Left lung (tissue), 10 donors: ENCODE data around the gene ZBTB22. TPM values are rescaled to one million over a fixed set of nuclear protein-coding genes. Genes with fewer than 3 reads are reported as not detected.
"Not testable (repeated sequence)": the region's sequence is repeated elsewhere in the genome, so short reads cannot be mapped to it uniquely, and the experiment has no call there.

Experiments
- ATAC-seq: fragments of 200-7000 bp; cut with Tn5 transposase; one replicate; pipeline ENCODE4 v1.9.1; 2020; ENCODE audit warnings: moderate library complexity
- DNase-seq, 4 donors: peaks; one replicate each; pipeline ENCODE4 v3.0.0-alpha.2; 2013 to 2020
- H3K27ac ChIP-seq, 2 donors: fragments of 200-600 bp; sonication (generic) in 1 of 2; one replicate each; pipeline versions ENCODE4 v1.5.0 to v1.8.0; 2020 to 2021
- H3K27me3 ChIP-seq, 2 donors: fragments of 200-600 bp; sonication (generic) in 1 of 2; one replicate each; pipeline versions ENCODE4 v1.5.0 to v1.8.0; 2020 to 2021
- H3K36me3 ChIP-seq, 2 donors: fragments of 200-600 bp; sonication (generic) in 1 of 2; one replicate each; pipeline versions ENCODE4 v1.5.0 to v1.8.0; 2020 to 2021
- H3K4me1 ChIP-seq, 2 donors: fragments of 200-600 bp; one replicate each; pipeline ENCODE4 v1.8.0; 2021
- H3K4me3 ChIP-seq, 2 donors: fragments of 200-600 bp; sonication (generic) in 1 of 2; one replicate each; pipeline versions ENCODE4 v1.5.0 to v1.8.0; 2020 to 2021; ENCODE audit warnings: mild to moderate bottlenecking in 1 of 2
- H3K9me3 ChIP-seq, 2 donors: fragments of 200-600 bp; sonication (generic) in 1 of 2; one replicate each; pipeline versions ENCODE4 v1.5.0 to v1.8.0; 2020 to 2021
- CTCF ChIP-seq, 2 donors: fragments of 200-600 bp; sonication (generic) in 1 of 2; IDR thresholded peaks; one replicate each; pipeline versions ENCODE4 v1.5.0 to v1.8.0; 2021; ENCODE audit warnings: antibody characterized with exemption in 2 of 2
- intact Hi-C, 2 donors: fragments of 100-400 bp; cut with DNase I; formaldehyde crosslinking; loops; one replicate each; pipeline versions ENCODE4 v1.11.2 to v1.14.2; 2022
- polyA plus RNA-seq, 6 donors: library from polyadenylated mRNA; unstranded; fragments of 120-200 nt; gene quantifications; one replicate each; pipeline ENCODE4 v1.2.1, GENCODE V29; 2013; ENCODE audit not compliant: insufficient read length in 6 of 6
- total RNA-seq, 2 donors: library from RNA; stranded (reverse); fragmentation: NEBNext Ultra II Directional; extraction: Animal tissue kit (Norgen Biotek cat#: 25700); gene quantifications; one replicate each; pipeline ENCODE4 v1.2.1, GENCODE V29; 2021
- donor health status: DM: no; HTN: yes; CAD: no.
- donor health status: DM: no; HTN: no; CAD: no.

ZBTB22 gene
- total and polyA plus RNA-seq, 8 donors = 17.3 to 29.3 (median 25.3) TPM

DNA sequence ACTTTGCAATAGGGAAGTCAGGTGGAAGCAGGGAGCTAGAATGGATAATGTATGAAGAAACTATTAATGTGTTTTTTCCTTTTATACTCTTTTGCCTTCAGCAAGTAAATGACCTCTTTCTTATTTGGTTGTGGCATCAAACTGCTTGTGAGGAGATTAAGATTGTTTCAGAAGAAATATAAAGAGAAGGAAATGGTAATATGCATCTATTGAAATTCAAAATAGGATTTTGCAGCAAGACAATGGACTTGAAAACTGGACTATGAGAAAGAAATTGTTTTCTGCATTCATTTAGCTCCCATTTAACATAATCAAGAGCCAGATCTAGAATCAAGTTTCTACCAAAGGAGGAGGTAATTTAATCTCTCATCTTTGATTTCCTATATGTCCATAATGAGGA is 41.8 kb upstream of the ZBTB22 start:
- no peak for TF ChIP-seq CTCF (IDR thresholded peaks at IDR 0.05)
- intact Hi-C loops = no loop called here
- no peak for ATAC-seq
- Histone ChIP-seq H3K4me1 (peaks cover 0 to 5% of the 10 kb centered on the region in 2 donors), H3K27ac (no peak overlapping the region), H3K36me3 (no peaks in the 10 kb centered on the region), H3K4me3 (no peak overlapping the region), H3K9me3 (no peaks in the 10 kb centered on the region), H3K27me3 (peaks cover 0 to 4% of the 10 kb centered on the region in 2 donors)
- no peak for DNase-seq

GRCh38 chr6:33357160-33357871 is 39.8 kb upstream of the ZBTB22 start:
- H3K9me3 ChIP-seq, intact Hi-C loops, DNase-seq, H3K4me3 ChIP-seq, H3K27ac ChIP-seq, H3K4me1 ChIP-seq, H3K27me3 ChIP-seq, H3K36me3 ChIP-seq: not testable (repeated sequence)
- peak; percentile 34 for ATAC-seq

- H3K36me3 ChIP-seq = no peaks in the 10 kb centered on the region
- peaks cover 0 to 4% of the 10 kb centered on the region in 2 donors for H3K27me3 ChIP-seq
- TF ChIP-seq CTCF (IDR thresholded peaks at IDR 0.05) = no peak
- H3K9me3 ChIP-seq = no peaks in the 10 kb centered on the region
- no peaks in the 10 kb centered on the region for H3K4me1 ChIP-seq
- H3K27ac ChIP-seq = peak overlapping the region in 1 of 2 donors; percentile 5
- no peak overlapping the region for H3K4me3 ChIP-seq
- ATAC-seq (no peak), DNase-seq (no peak)
- intact Hi-C loops = no loop called here
These were observed 38.8 kb upstream of the ZBTB22 start for GRCh38 chr6:33356295-33356694.

- DNase-seq, H3K4me3 ChIP-seq, H3K36me3 ChIP-seq, H3K9me3 ChIP-seq, ATAC-seq, intact Hi-C loops, H3K4me1 ChIP-seq, H3K27me3 ChIP-seq: not testable (repeated sequence)
- peak overlapping the region in 1 of 2 donors; percentile 5 for H3K27ac ChIP-seq
These were observed 38.3 kb upstream of the ZBTB22 start for GRCh38 chr6:33355860-33356259.

DNA sequence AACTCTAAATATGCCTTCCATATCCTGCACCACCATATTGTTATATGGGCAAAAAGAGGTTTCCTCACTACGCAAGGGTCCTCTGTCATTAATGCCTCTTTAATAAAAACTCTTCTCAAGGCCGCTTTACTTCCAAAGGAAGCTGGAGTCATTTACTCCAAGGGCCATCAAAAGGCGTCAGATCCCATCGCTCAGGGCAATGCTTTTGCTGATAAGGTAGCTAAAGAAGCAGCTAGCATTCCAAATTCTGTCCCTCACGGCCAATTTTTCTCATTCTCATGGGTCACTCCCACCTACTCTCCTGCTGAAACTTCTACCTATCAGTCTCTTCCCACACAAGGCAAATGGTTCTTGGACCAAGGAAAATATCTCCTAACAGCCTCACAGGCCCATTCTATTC is 30.3 kb upstream of the ZBTB22 start:
- Histone ChIP-seq H3K9me3 (no peaks in the 10 kb centered on the region), H3K4me3 (peak overlapping the region in 1 of 2 donors; percentile 29), H3K27me3 (no peaks in the 10 kb centered on the region), H3K27ac (no peak overlapping the region), H3K4me1 (peaks cover 3 to 22% of the 10 kb centered on the region in 2 donors), H3K36me3 (no peaks in the 10 kb centered on the region)
- ATAC-seq (no peak), DNase-seq (no peak)
- no peak for TF ChIP-seq CTCF (IDR thresholded peaks at IDR 0.05)
- intact Hi-C loops = no loop called here

DNA sequence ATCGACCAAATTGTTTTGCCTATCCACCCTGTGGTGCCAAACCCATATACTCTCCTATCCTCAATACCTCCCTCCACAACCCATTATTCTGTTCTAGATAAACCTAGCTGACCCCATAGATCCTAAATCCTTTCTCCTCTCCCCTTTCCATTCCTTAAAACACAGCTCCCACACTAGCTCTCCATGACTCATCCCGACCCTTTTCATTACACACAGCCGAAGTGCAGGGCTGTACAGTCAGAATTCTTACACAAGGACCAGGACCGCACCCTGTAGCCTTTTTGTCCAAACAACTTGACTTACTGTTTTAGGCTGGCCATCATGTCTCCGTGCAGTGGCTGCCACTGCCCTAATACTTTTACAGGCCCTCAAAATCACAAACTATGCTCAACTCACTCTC is 29.4 kb upstream of the ZBTB22 start:
- Histone ChIP-seq H3K27ac (peak overlapping the region in 1 of 2 donors; percentile 41), H3K4me3 (peak overlapping the region in 1 of 2 donors; percentile 29)
- not testable (repeated sequence) for ATAC-seq

More for the DNA sequence above, 29.4 kb upstream of the ZBTB22 start:
- H3K36me3 ChIP-seq, DNase-seq, H3K9me3 ChIP-seq, intact Hi-C loops, H3K27me3 ChIP-seq: not testable (repeated sequence)
- peaks cover 3 to 22% of the 10 kb centered on the region in 2 donors for H3K4me1 ChIP-seq
